ENCODE data around the gene CFAP221. TPM values are rescaled to one million over a fixed set of nuclear protein-coding genes. Genes with fewer than 3 reads are reported as not detected.
A peak's percentile ranks its signal among the peaks of the same experiment; 100 is the strongest.

The CFAP221 gene
- total and polyA plus RNA-seq, 2 experiments from 2014 or later, result 0.42 to 0.65 TPM

- peak overlapping the region; percentile 99 for H3K4me2 ChIP-seq
- H3K36me3 Mint-ChIP-seq (ENCODE audit: low read depth), result peaks cover 30% of the 10 kb centered on the region
- H3K9me3 Mint-ChIP-seq, result no peaks in the 10 kb centered on the region
- no peak overlapping the region for H3K27ac Mint-ChIP-seq
- peaks cover 11% of the 10 kb centered on the region; the same call in 1 of the 2 replicates for H3K4me1 ChIP-seq (ENCODE audit: insufficient read depth)
- no peaks in the 10 kb centered on the region for H3K27me3 ChIP-seq (ENCODE audit: insufficient read depth)
- no peaks in the 10 kb centered on the region for H3K36me3 ChIP-seq (ENCODE audit: insufficient read depth)
- peaks cover 15% of the 10 kb centered on the region for H4K20me1 ChIP-seq (replicated peaks; ENCODE audit: insufficient read depth)
- no peak for DNase-seq (ENCODE audit: low spot score)
- H3F3A ChIP-seq (replicated peaks; ENCODE audit: low read depth), result no peaks in the 10 kb centered on the region; the same call in 1 of the 2 replicates
- H3K27me3 Mint-ChIP-seq (ENCODE audit: insufficient read depth, low read depth, poor library complexity), result peaks cover 9% of the 10 kb centered on the region
- no peak for ATAC-seq
- TF ChIP-seq CREB1 (CRISPR knock-in tag; IDR thresholded peaks at IDR 0.05; ENCODE audit: low read depth), result no peak
- TF ChIP-seq CTCF (conservative IDR thresholded peaks at IDR 0.05; ENCODE audit: low read depth in 2 of 2), result no peak
- no peak overlapping the region for H2AFZ ChIP-seq
- no peak overlapping the region for H3K27ac ChIP-seq (ENCODE audit: low read depth)
- peak overlapping the region; percentile 99 for H3K4me3 ChIP-seq
- peak overlapping the region; percentile 87 for H3K4me3 Mint-ChIP-seq
- peaks cover 20% of the 10 kb centered on the region for H3K79me2 ChIP-seq (replicated peaks; ENCODE audit: insufficient read depth)
- H3K9me2 ChIP-seq (ENCODE audit: insufficient read depth), result no peaks in the 10 kb centered on the region
- H3K4me1 Mint-ChIP-seq, result peaks cover 48% of the 10 kb centered on the region
Observed at GRCh38 chr2:119680457-119681202, 136.4 kb downstream of the CFAP221 start.

GRCh38 chr2:119681203-119681867 is 137.1 kb downstream of the CFAP221 start:
- no peaks in the 10 kb centered on the region for H3K9me3 Mint-ChIP-seq
- H3K9me2 ChIP-seq (ENCODE audit: insufficient read depth), result no peaks in the 10 kb centered on the region
- peaks cover 20% of the 10 kb centered on the region for H3K79me2 ChIP-seq (replicated peaks; ENCODE audit: insufficient read depth)
- ATAC-seq (no peak), DNase-seq (ENCODE audit: low spot score) (no peak)
- no peaks in the 10 kb centered on the region; the same call in 1 of the 2 replicates for H3F3A ChIP-seq (replicated peaks; ENCODE audit: low read depth)
- no peak overlapping the region for H3K4me2 ChIP-seq
- no peak overlapping the region for H3K4me3 ChIP-seq
- H2AFZ ChIP-seq, result no peak overlapping the region
- H3K36me3 ChIP-seq (ENCODE audit: insufficient read depth), result no peaks in the 10 kb centered on the region
- H3K27me3 ChIP-seq (ENCODE audit: insufficient read depth), result no peaks in the 10 kb centered on the region
- no peak overlapping the region for H3K27ac Mint-ChIP-seq
- H3K36me3 Mint-ChIP-seq (ENCODE audit: low read depth), result peaks cover 30% of the 10 kb centered on the region
- peaks cover 9% of the 10 kb centered on the region for H3K27me3 Mint-ChIP-seq (ENCODE audit: insufficient read depth, low read depth, poor library complexity)
- H3K4me1 Mint-ChIP-seq, result peaks cover 48% of the 10 kb centered on the region
- peaks cover 15% of the 10 kb centered on the region for H4K20me1 ChIP-seq (replicated peaks; ENCODE audit: insufficient read depth)
- H3K27ac ChIP-seq (ENCODE audit: low read depth), result no peak overlapping the region
- peaks cover 11% of the 10 kb centered on the region; the same call in 1 of the 2 replicates for H3K4me1 ChIP-seq (ENCODE audit: insufficient read depth)
- no peak overlapping the region for H3K4me3 Mint-ChIP-seq
- TF ChIP-seq ZNF331 (CRISPR knock-in tag; IDR thresholded peaks at IDR 0.05; ENCODE audit: low read depth) (no peak), CTCF (conservative IDR thresholded peaks at IDR 0.05; ENCODE audit: low read depth in 2 of 2) (no peak), EZH2phosphoT487 (IDR thresholded peaks at IDR 0.05; ENCODE audit: unreplicated experiment) (no peak), POLR2AphosphoS5 (IDR thresholded peaks at IDR 0.05; ENCODE audit: low read depth) (no peak), CREB1 (CRISPR knock-in tag; IDR thresholded peaks at IDR 0.05; ENCODE audit: low read depth) (no peak), JUNB (IDR thresholded peaks at IDR 0.05; ENCODE audit: unreplicated experiment) (no peak), REST (IDR thresholded peaks at IDR 0.05; ENCODE audit: unreplicated experiment) (no peak), ZNF114 (CRISPR knock-in tag; IDR thresholded peaks at IDR 0.05) (no peak), EZH2 (IDR thresholded peaks at IDR 0.05; ENCODE audit: low read depth, unreplicated experiment) (no peak)

Data from GM23338 (cell line).